ENCODE results near the gene CAPZA2. TPM values are rescaled to one million over a fixed set of nuclear protein-coding genes. Genes with fewer than 3 reads are reported as not detected.

CAPZA2 gene
- polyA plus RNA-seq, 1 experiment: 188 TPM

DNA sequence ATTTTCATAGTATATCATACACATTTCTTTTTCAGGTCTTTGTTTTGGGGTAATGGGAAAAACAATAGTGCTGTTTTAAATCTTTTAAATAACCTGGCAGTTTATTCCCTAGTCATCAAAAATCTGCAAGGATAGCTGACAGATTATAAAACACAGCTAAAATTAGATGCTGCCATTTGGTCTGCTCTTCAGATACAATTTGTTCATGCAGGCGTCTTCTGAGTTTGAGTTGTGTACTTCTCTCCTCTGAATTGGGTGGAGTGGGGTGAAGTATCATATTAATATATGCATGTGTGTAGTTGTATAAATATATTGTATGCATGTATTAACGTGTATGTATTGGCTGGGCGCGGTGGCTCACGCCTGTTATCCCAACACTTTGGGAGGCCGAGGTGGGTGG, 48.0 kb downstream of the CAPZA2 start:
- no peaks in the 10 kb centered on the region for H3K9me3 ChIP-seq (ENCODE audit: control insufficient read depth, insufficient read depth, low read length)
- TF ChIP-seq, protein P1, sequence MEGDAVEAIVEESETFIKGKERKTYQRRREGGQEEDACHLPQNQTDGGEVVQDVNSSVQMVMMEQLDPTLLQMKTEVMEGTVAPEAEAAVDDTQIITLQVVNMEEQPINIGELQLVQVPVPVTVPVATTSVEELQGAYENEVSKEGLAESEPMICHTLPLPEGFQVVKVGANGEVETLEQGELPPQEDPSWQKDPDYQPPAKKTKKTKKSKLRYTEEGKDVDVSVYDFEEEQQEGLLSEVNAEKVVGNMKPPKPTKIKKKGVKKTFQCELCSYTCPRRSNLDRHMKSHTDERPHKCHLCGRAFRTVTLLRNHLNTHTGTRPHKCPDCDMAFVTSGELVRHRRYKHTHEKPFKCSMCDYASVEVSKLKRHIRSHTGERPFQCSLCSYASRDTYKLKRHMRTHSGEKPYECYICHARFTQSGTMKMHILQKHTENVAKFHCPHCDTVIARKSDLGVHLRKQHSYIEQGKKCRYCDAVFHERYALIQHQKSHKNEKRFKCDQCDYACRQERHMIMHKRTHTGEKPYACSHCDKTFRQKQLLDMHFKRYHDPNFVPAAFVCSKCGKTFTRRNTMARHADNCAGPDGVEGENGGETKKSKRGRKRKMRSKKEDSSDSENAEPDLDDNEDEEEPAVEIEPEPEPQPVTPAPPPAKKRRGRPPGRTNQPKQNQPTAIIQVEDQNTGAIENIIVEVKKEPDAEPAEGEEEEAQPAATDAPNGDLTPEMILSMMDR (IDR thresholded peaks at IDR 0.05; ENCODE audit: low read depth, low read length): no peak
- H3K27ac ChIP-seq (ENCODE audit: low read depth, low read length): no peak overlapping the region
- H3K4me3 ChIP-seq (ENCODE audit: low read depth, low read length): no peak overlapping the region
- ChIA-PET CTCF (interaction anchor here (0.6 to 5.0 kb wide), 2 partner anchors 15 to 20 kb away, joined by 4 to 19 read pairs; no protein-coding TSS in a partner anchor), POLR2A (no interaction called here)
- H3K27me3 ChIP-seq (ENCODE audit: control insufficient read depth, insufficient read depth, low read length): no peaks in the 10 kb centered on the region
- DNase-seq (ENCODE audit: low read depth, low spot score): no peak

DNA sequence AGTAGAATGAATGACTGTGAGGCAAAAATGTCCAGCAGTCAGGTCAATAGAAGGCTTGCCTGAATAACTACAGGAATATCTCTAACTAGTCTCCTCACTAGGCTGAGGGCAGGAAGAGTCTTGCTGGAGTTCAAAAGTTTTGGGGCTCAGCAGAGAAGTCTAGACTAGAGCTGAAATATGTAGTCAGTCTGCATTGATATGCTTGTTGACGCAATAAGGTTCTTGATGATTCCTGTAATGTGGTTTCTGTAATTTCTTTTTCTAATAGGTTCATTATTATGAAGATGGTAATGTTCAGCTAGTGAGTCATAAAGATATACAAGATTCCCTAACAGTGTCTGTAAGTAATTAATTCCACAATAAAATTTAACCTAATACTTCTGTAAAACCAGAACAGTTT, 49.4 kb downstream of the CAPZA2 start:
- no peaks in the 10 kb centered on the region for H3K27me3 ChIP-seq (ENCODE audit: control insufficient read depth, insufficient read depth, low read length)
- H3K4me3 ChIP-seq (ENCODE audit: low read depth, low read length): no peak overlapping the region
- DNase-seq (ENCODE audit: low read depth, low spot score): no peak
- CTCF ChIA-PET: interaction anchor here (5.0 kb wide), 1 partner anchor 19 kb away, joined by 19 read pairs; no protein-coding TSS in a partner anchor
- H3K27ac ChIP-seq (ENCODE audit: low read depth, low read length): no peak overlapping the region
- TF ChIP-seq, protein P1 (IDR thresholded peaks at IDR 0.05; ENCODE audit: low read depth, low read length): no peak
- POLR2A ChIA-PET: no interaction called here
- H3K9me3 ChIP-seq (ENCODE audit: control insufficient read depth, insufficient read depth, low read length): no peaks in the 10 kb centered on the region

DNA sequence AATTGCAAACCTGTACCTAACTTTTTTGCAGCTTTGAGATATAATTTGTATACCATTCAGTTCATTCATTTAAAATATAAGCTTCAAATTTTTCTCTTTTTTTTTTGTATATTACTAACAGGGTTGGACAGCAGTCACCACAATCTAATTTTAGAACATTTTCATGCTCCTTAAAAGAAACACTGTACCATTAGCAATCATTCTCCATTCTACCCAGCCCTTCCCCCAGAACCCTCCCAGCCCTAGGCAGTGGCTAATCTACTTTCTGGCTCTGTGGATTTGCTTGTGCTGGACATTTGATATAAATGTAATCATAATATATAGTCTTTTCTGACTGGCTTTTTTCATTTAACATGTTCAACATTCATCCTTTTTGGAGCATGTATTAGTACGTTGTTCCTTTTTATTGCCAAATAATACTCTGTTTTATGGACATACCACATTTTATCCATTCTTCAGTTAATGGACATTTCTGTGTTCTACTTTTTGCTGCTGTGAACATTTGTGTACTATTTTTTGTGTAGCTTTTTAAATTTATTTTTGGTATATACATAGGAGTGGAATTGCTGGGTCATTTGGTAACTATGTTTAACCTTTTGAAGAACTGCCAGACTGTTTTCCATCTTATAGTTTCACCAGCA, 50.0 kb downstream of the CAPZA2 start:
- CTCF ChIA-PET: interaction anchor here (5.0 kb wide), 1 partner anchor 18 kb away, joined by 19 read pairs; no protein-coding TSS in a partner anchor
- no peak for DNase-seq (ENCODE audit: low read depth, low spot score)
- Histone ChIP-seq H3K27ac (ENCODE audit: low read depth, low read length) (no peak overlapping the region), H3K9me3 (ENCODE audit: control insufficient read depth, insufficient read depth, low read length) (no peaks in the 10 kb centered on the region), H3K27me3 (ENCODE audit: control insufficient read depth, insufficient read depth, low read length) (no peaks in the 10 kb centered on the region), H3K4me3 (ENCODE audit: low read depth, low read length) (no peak overlapping the region)
- TF ChIP-seq, protein P1 (IDR thresholded peaks at IDR 0.05; ENCODE audit: low read depth, low read length): no peak
- POLR2A ChIA-PET: no interaction called here

GRCh38 chr7:116918704-116919103, 56.3 kb downstream of the CAPZA2 start:
- TF ChIP-seq, protein P1 (IDR thresholded peaks at IDR 0.05; ENCODE audit: low read depth, low read length): no peak
- Histone ChIP-seq H3K9me3 (ENCODE audit: control insufficient read depth, insufficient read depth, low read length) (no peaks in the 10 kb centered on the region), H3K4me3 (ENCODE audit: low read depth, low read length) (no peak overlapping the region), H3K27me3 (ENCODE audit: control insufficient read depth, insufficient read depth, low read length) (no peaks in the 10 kb centered on the region), H3K27ac (ENCODE audit: low read depth, low read length) (no peak overlapping the region)
- ChIA-PET POLR2A (no interaction called here), CTCF (interaction anchor here (2.9 kb wide), 1 partner anchor 12 kb away, joined by 12 read pairs; no protein-coding TSS in a partner anchor)
- DNase-seq (ENCODE audit: low read depth, low spot score): no peak

DNA sequence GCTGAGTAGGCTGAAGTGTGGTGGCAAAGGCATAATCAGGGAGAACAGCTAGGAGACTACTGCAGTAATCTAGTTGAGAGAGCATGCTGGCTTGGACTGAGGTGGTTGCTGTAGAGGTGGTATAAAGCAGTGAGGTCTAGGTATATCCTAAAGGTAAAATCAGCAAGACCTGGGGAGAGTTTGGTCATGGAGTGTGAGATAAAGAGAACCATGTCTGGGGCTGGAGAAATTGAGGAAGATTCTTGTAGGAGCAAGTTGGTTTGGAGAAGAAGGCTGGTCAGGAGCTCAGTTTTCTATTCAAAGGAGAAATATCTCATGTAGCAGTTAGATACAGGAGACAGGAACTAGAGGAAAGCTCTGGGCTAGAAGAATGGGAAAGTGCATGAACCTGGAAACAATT, 58.0 kb downstream of the CAPZA2 start:
- CTCF ChIA-PET: no interaction called here
- TF ChIP-seq, protein P1 (IDR thresholded peaks at IDR 0.05; ENCODE audit: low read depth, low read length): no peak

More for the DNA sequence above, 58.0 kb downstream of the CAPZA2 start:
- POLR2A ChIA-PET: no interaction called here
- DNase-seq (ENCODE audit: low read depth, low spot score): no peak
- no peak overlapping the region for H3K4me3 ChIP-seq (ENCODE audit: low read depth, low read length)
- no peaks in the 10 kb centered on the region for H3K9me3 ChIP-seq (ENCODE audit: control insufficient read depth, insufficient read depth, low read length)
- H3K27me3 ChIP-seq (ENCODE audit: control insufficient read depth, insufficient read depth, low read length): no peaks in the 10 kb centered on the region
- no peak overlapping the region for H3K27ac ChIP-seq (ENCODE audit: low read depth, low read length)
